SHP77 (cell line): ENCODE results near the gene PTPRD.

Experiments used
- DNase-seq, 2 experiments: peaks; one replicate each; lab custom pipeline; 2025; lab: John Stamatoyannopoulos, UW

Gene PTPRD

GRCh38 chr9:10172476-10172875 is 440.3 kb downstream of the PTPRD start:
- no peak for DNase-seq

GRCh38 chr9:10168241-10168640 is 444.6 kb downstream of the PTPRD start:
- peak; percentile 52 to 77 for DNase-seq

- DNase-seq: no peak
Measured at GRCh38 chr9:10148796-10149195, 464.0 kb downstream of the PTPRD start.

DNA sequence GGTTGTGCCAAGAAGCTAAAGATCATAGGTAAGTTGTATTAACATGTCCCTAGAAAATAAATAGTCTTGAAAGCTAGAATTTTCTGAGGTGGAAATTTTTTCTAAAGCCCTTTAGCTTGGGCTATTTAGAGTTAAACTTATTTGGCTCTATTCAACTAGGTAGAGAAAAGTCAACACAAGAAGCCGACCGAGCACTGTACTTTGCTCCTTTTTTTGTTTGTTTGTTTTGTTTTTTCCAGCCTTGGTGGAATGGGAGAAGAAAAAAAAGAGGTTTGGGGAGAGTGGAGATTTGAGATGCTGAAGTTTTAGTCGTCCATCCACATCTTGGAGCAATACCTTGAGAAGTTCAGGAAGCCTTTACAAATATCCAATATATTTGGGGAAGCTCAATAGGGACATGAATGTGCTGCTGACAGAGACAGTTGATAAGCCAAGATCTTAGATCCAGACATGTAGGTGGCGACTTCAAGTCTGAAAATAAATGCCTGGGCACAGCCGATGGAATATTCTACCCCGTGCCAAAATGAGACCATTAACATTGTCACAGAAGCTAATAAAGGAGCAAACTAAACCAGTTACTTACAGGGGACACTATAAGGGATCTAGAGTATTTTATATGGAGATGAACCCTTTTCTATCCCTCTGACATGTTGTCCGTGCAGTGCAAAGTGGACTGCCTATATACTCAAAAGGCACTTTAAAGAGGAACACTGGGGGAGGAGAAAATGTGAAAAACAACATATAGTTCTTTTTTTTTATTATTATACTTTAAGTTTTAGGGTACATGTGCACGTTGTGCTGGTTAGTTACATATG is 466.1 kb downstream of the PTPRD start:
- DNase-seq: no peak

DNA sequence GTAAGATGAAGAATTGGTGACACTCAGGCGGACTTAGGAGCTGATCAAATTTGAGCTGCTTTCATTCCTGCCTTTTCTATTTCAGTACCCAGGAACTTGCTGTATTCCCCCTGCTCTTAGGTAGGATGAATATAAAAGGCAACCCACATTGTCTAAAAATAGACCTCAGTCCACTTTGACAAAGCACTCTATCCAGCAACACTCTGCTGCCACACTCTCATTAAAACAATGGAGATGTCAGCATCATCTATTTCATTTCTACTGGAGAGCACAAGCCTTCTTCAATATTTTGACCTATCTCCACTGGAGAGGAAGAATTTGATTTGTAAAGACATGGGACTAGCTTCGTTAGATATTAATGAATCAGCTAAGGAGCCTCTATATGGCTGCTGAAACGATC is 468.4 kb downstream of the PTPRD start:
- DNase-seq: peak; percentile 1 to 7

DNA sequence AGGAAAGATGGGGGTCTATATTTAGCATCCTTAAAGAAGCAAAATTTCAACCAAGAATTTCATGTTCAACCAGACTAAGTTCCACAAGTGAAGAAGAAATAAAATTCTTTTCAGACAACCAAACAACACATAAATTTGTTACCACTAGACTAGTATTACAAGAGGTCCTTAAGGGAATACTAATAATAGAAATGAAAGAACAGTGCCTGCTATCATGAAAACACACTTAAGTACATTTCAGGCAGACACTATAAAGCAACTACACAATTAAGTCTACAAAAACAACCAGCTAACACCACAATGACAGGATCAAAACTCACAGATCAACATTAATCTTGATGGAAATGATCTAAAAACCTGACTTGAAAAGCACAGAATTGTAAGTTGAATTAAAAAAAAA is 477.2 kb downstream of the PTPRD start:
- DNase-seq: no peak

DNA sequence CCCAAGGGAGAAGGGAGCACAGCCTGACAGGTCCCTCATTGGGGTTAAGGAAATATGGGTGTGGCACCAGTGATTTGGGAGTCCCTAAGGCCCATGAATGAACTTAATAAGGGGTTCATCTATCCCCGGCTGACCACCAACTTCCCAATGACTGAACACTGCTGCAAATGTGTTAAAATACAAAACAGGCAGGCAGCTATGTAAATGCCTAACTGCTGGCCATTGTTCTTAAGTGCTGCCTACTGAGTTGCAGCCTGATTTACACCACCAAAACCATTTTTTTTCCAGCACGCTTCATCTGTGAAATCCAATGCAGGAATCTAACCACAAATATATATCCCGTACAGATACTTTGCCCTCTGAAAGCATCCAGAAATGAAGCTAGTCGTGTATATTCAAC is 478.5 kb downstream of the PTPRD start:
- no peak for DNase-seq

DNA sequence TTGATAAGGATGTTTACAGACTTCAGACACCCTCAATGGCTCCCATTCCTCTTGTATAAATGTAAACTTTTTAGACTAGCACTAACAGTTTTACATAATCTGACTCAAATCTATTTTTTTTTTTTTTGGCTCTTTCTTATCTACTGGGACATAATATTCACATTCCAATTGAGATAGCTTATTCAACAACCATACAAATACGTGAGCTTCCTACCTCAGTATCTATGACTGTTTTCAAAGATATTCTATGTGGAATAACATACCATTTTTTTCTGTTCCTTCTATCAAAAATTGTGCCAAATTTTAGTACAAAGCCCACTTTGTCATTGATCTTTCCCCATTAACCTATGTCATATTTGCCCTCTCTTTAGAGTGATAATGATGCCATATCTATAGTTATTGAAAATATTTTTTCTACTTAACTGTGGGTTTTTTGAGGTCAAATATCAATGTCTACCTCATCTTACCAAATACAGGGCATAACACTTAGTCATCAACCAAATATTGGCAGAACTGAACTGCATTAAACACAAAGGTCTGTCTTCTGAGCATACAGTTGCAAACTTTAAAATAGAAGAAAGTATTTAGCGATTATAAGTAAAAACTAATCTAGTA is 482.6 kb downstream of the PTPRD start:
- no peak for DNase-seq

- DNase-seq: no peak
Measured at GRCh38 chr9:10127867-10128266, 484.9 kb downstream of the PTPRD start.

DNA sequence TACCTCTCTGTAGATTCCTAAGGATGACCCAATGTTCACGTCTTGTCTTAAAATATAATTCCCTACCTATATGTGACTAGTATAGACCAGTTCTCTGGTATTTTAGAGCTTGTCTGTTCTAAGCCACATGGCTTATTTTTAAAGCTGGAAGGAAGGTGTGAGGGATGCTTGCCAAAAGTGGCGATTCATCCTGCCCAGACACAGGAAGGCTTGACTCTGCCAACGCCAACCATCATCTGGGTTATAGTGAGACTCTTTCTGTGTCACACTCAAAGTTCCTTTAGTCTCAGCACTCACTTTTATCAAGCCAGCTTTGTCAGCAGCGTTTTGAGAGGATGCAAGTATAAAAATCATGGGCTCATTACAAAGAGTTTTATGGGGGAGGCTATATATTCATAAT is 500.0 kb downstream of the PTPRD start:
- no peak for DNase-seq

- DNase-seq: no peak
Measured at GRCh38 chr9:10112070-10112469, 500.7 kb downstream of the PTPRD start.

DNA sequence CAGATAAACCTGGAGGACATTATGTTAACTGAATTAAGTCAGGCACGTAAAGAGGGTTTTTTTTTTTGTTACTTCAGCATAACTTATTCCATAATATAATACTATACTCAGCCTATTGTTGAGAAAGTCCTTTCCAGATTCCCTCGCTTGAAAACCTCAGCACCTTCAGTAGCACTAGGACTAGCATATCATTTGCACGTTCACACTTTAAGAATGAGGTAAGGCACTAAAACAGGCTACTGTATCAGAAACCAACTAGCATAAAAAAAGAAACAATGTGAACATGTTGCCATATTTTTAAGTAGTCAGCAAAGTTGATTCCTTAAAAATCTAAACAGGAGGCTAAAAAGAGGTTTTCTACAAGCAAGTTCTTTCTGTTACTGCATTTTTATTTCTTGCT is 504.0 kb downstream of the PTPRD start:
- DNase-seq: no peak

DNA sequence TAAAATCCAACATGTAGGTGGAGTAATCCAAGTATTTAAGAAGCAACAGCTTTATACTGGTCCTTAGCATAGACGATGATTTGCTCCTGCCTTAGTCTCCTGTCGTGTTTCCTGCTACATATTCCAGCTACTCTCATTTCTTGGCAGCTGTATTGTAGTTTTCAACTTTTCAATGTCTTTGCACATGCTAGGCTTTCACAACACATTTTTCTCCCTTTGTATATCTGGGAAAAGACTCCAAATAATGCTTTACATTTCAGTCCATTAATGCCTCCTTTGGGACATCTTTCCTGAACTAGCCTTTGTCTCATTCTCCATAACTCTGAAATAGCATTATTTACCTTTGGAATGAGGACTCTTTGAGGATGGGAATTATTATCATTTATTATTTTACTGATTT is 508.0 kb downstream of the PTPRD start:
- DNase-seq: no peak

- no peak for DNase-seq
Measured at GRCh38 chr9:10095208-10095607, 517.6 kb downstream of the PTPRD start.

DNA sequence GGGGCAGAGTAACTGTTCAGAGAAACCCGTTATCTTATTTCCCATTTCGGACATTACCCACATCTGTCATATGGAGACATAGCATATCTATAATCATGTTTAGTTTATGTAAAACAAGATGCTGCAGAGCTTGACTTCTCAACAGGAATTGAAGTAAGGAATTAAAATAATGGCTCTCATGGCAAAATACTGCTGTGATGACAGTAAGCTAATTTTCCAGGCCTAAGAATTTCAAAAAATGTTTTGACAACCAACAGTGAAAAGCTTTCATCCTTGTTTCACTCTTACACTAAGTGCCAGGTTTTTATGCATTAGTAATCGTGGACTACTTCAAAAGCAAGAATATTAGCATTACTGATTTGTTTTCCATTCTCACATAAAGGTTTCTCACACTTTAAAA is 518.2 kb downstream of the PTPRD start:
- DNase-seq: no peak

DNA sequence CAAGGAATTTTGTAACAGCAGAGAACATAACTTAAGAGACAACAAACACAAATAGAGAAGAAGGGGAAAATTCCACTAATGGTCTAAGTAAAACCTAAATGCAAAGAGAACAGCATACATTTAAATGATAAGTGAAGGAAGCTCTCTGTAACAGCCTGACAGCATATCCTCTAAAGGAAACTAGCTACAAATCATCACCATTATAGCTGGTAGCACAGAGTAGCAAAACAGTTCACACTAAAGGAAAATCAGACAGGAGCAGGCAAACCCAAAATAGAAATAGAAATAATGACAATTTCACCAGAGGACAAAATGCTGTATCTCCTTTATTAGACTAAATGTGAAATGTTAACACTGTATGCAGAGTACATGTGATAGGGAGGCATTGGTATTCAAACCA is 532.8 kb downstream of the PTPRD start:
- no peak for DNase-seq

- DNase-seq: no peak
Measured at GRCh38 chr9:10079284-10079964, 533.4 kb downstream of the PTPRD start.

GRCh38 chr9:10071579-10071978 is 541.2 kb downstream of the PTPRD start:
- DNase-seq: no peak

DNA sequence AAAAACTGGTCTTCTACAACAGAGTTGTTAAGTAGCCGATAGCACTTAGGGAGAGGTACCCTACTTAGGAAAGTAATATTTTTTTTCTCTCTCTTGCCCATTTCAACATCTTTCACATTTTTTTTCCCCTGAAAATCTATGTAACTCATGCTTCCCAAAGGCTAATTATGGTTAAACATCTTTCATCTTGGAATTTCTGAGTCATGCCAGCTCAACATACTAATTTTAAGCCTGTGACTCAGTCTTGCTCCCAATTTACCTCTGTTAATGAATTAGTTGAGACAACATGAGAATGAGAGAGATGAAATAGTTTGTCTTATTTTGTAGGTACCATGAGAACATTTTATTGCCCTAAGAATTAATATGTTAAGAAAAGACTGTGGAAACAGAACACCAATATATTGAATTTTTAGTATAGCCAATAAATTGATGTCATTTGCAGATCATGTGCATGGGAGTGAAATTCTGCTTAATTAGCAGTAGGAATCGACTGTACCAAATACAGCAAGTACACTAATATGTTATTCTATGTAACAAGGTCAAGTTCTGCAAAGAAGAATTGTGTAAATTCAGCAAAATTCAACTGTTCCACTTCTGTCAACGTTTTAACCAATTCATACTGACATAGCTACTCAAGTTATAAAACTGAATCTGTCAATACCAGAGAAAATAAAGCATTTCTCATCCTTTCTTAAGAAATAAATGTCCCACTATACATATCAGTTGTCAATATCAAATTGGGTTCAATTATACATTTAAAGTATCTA is 550.0 kb downstream of the PTPRD start:
- no peak for DNase-seq

DNA sequence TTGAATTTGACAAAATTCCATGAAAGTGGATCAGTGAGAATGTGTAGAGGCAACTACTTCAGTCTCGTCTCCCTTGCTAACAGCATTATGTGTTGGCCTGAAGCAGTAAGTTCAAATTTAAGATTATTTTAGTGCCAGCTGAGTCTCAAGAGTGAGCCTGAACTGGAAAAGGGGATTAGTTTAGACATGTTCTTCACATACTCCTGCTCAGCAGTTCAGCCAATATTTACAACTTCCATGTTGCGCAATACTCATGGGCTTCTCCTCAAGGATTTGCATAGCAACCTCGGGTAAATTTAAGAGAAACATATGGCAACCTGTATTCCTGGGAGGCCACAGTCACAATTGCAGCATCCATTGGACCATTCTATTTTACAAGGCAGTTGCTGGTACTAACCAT is 553.8 kb downstream of the PTPRD start:
- no peak for DNase-seq

GRCh38 chr9:10055886-10056395 is 556.9 kb downstream of the PTPRD start:
- DNase-seq: no peak

GRCh38 chr9:10054456-10054855 is 558.3 kb downstream of the PTPRD start:
- no peak for DNase-seq
